ENCODE data around the gene PCNX1. TPM values are rescaled to one million over a fixed set of nuclear protein-coding genes. Genes with fewer than 3 reads are reported as not detected.
"Not testable (repeated sequence)": the region's sequence is repeated elsewhere in the genome, so short reads cannot be mapped to it uniquely, and the experiment has no call there.

Gene PCNX1
- total RNA-seq, 1 donor from 2014 or later = 155 TPM

DNA sequence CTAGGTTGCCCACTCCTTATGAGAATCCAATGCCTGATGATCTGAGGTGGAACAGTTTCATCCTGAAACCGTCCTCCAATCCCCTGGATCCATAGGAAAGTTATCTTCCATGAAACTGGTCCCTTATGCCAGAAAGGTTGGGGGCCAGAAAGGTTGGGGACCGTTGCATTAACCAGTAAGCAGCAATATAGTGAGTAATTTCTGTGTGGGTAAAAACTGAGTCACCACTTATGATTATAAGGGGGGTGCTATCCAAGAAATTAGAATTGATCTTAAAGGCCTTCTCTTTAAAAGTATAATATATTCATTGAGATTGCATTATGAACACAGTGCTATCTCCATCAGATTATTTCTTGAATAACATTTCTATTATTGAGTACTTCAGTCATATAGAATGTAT is 97.2 kb downstream of the PCNX1 start:
- no peak for DNase-seq (ENCODE audit: low spot score in 2 of 2)
- FAIRE-seq = no peak

DNA sequence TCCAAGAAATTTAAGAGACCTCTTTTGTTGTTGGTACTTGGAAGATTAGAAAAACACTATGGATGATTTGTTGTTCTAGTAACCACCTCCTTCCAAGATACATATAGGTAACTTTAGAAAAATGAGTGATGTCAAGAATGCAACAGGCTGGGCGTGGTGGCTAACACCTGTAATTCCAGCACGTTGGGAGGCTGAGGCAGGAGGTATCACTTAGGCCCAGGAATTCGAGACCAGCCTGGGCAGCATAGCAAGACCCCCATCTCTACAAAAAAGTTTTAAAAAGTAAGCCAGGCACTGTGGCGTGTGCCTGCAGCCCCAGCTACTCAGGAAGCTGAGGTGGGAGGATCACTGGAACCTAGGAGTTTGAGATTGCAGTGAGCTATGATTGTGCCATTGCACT is 97.8 kb downstream of the PCNX1 start:
- DNase-seq (ENCODE audit: low spot score in 2 of 2) (no peak), FAIRE-seq (no peak)

DNA sequence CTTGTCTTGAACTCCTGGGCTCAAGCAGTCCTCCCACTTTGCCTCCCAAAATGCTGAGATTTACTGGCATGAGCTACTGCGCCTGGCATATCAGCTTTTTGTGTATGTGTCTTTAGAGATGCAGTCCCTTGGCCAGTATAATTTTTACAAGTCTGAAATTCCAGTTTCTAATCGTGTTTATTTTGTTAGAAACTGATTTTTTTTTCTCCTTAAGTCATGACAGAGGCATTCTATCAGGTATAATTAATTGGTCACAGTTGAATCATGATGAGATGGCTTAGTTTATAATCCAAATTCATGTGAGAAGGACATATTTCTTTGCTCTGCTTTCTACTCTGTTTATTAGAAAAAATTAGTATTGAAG is 98.9 kb downstream of the PCNX1 start:
- DNase-seq (ENCODE audit: low spot score in 2 of 2) (no peak), FAIRE-seq (no peak)

DNA sequence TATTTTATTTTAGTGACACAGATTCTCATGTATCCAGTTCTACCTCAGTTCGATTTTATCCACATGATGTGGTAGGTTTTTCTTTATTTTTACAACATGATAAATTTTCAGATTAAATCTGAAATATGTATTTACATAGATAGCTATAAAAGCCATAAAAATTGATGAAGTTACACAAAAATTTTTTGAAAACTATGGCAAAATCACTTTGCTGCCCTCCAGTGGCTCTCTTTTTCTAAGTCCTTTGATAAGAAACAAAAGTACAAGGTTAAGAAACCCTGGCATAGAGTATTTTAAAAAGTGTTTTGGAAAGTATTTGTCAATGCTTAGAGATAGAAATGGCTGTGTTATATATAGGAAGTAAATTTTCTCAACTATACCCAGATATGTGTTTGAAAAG is 104.2 kb downstream of the PCNX1 start:
- FAIRE-seq (no peak), DNase-seq (ENCODE audit: low spot score in 2 of 2) (no peak)

DNA sequence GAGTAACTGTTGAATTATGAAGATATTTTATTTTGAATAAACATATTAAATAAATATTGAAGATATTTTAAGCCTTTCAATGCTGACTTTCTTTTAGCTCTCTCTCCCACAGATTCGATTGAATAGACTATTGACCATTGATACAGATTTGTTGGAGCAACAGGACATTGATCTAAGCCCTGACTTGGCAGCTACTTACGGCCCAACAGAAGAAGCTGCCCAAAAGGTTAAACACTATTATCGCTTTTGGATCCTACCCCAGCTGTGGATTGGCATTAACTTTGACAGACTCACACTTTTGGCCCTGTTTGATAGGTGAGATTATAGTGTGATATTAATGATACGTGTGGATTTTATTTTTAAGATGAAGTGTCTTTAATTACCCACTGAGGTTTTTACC is 105.6 kb downstream of the PCNX1 start:
- DNase-seq (ENCODE audit: low spot score in 2 of 2) (no peak), FAIRE-seq (no peak)

DNA sequence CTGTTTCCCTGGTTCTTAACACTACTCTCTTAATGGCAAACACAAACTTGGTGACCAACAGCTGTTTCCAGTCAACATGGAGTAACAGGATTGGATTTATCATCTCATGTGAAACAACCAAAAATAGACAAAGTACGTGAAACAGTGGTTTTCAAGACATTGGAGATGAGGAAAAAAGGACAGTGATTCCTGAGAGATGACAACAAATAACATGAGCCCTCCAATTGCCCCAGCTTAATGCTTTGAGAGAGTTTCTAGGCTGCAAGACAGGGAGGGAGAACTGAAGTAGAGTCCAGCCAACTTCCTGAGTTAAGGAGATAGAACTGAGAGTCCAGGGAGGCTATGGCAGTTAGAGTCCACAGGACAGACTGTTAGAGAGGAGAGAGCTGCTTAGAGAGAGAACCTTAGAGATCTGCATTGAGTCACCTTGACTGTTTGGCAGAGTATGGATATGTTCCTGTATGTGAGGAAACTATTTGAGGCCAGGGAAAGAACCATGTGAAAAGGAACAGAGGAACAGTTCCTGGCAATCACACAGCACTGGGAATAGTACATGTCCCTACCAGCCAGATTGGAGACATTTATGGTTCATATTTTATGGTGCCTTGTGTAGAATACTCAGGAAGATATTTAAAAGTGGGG is 106.4 kb downstream of the PCNX1 start:
- FAIRE-seq (no peak), DNase-seq (ENCODE audit: low spot score in 2 of 2) (no peak)

DNA sequence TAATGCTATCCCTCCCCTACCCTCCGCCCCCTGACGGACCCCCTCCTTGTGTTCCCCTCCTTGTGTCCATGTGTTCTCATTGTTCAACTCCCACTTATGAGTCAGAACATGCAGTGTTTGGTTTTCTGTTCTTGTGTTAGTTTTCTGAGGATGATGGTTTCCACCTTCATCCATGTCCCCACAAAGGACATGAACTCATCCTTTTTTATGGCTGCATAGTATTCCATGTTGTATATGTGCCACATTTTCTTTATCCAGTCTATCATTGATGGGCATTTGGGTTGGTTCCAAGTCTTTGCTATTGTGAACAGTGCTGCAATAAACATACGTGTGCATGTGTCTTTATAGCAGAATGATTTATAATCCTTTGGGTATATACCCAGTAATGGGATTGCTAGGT is 112.7 kb downstream of the PCNX1 start:
- not testable (repeated sequence) for DNase-seq (ENCODE audit: low spot score in 2 of 2); FAIRE-seq

DNA sequence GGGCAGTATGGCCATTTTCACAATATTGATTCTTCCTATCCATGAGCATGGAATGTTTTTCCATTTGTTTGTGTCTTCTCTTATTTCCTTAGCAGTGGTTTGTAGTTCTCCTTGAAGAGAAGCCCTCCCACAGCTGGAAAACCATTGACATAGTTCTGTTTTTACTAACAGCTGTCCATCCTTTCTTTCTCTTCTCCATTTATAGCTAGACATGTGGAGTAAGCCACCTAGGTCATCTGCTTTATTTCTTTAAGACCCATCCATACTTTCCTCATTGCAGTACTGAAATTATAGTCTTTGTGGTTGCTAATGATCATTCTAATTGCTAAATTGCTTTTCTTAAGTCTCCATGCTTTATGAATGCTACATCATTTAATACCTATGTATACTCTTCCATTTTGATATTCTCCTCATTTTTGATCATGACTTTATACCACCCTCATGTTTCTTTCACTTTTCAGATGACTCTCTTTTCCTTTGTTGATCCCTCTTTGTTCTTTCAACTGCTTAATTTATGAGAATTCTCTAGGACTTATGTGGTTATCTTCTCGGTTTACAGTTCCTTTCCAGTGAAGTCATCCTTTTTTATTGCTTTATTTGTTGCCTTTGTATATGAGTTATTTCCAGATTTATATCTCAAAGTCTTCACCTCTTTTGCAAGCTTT is 114.2 kb downstream of the PCNX1 start:
- no peak for FAIRE-seq
- no peak for DNase-seq (ENCODE audit: low spot score in 2 of 2)

DNA sequence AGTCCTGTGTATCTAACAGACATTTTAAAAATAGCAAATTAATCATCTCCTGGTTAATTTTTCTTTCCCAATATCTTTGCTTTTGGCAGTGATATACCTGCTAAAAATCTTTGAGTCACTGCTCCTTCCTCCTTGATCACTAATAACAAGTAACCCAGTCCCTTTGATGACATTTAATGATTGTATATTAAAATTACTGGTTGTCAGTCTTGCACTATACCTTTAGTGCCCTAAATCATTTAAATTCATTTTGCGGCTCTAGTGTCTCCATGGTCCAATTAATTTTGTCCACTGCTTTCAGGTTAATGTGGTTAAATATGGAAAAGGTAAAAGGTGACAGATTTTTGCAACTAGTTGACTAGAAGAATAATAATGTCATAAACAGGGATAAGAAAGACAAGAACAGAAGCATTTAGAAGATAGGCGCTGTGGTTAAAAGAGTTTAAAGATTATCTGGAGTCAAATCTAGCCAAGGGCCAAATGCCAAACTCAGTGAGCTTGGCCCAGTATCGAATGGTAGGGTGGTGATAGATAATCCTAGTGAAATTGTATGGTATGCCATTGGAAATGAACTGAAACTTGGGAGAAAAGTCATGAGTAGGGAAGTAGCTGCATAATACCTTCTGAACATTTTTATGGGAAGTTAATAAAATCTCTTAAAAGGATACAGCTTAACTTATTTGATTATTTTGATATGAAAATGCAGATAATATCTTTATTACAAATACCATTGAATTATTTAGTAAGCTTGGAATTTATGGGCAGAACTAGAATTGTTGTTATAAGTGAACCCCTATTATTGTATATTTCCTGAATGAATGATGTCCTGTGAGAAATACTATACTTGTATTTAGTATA is 115.0 kb downstream of the PCNX1 start:
- DNase-seq (ENCODE audit: low spot score in 2 of 2) (no peak), FAIRE-seq (no peak)

DNA sequence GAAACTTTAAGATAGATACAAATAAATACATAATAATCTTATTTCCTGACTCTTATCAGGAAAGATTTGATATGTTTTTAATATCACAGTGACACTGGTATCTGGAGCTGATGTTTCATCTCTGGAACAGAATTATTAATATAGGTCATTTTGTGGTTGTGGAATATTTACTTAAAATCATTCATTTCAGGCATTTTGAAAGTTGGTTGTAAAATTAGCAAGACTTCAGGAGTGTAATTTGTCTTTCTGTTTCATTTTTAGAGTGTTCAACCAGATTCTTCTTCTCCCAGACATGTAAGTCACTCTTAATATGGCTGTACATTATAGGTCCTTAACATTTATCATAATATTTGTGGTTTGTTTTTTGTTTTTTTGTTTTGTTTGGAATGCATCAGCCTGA is 115.7 kb downstream of the PCNX1 start:
- FAIRE-seq = no peak
- no peak for DNase-seq (ENCODE audit: low spot score in 2 of 2)

DNA sequence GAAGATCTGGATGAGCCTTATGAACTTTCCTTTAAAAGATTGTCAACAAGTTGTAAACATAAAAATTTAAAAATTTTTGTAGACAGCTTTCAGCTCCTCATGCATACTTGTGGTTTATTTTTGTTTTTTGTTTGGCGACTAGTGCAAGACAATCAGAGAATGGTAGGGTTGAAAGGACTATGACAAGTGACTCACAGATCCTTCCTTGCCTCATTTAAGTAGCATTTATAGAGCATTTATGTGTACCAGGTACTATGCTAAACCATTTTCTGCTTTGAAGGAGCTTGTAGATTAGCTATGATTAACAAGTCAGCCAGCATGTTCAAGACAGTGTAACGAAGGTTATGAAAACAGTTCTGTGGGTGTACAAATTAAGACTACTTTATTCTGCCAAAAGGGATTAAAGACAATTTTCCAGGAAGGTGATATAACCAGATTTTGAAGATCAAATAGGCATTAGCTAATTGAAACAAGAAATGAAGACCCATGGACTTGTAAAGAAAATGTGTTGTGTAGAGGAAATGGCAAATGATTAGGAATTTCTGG is 122.0 kb downstream of the PCNX1 start:
- FAIRE-seq (no peak), DNase-seq (ENCODE audit: low spot score in 2 of 2) (no peak)

DNA sequence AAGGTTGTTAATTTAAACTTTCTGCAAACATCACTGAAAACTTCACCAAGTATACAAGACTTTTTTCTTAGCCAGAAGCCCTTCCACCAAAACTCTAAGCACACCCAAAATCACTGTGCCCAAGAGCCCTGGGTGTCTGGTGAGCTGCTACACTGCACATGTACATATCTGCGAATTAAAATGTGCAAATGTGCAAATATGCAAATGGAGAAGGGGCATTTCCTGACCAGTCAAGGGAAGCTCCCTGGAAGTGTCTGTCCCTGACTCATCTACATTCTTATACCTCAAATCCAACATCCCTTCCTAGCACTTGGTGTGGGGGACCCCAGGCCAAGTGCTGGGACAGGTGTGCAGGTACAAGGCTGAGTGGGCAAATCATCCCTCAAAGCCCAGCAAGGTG is 123.7 kb downstream of the PCNX1 start:
- DNase-seq (ENCODE audit: low spot score in 2 of 2) (no peak), FAIRE-seq (no peak)

DNA sequence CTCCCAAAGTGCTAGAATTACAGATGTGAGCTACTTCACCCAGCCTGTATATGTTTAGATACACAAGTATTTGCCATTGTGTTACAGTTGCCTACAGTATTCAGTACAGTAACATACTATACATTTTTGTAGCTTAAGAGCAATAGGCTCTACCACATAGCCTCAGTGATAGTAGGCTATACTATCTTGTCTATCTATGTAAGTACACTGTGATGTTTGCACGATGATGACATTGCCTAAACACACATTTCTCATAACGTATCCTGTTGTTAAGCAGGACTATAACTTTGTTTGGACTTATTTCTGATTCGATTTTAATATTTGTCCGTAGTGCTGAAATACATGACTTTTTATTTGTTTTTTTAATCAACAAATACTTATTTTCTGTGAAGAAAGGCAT is 129.2 kb downstream of the PCNX1 start:
- DNase-seq (ENCODE audit: low spot score in 2 of 2) (no peak), FAIRE-seq (no peak)

DNA sequence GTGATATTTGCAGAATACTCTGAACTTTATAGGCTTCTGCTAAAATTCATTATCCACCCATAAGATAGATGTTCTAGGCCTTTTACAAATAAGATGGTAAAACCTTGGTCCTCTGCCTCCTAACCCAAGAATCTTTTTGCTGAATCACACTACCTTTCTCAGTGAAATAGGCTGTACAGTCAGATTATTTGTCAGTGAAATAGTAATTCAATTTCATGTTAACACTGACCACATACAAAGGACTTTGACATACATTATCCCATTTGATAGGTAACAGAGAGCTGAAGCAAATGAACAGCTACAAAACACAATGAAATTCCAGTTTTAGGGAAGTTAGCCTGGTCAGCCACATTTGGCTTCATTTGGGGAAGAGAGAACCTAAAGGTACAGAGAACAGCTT is 141.1 kb downstream of the PCNX1 start:
- FAIRE-seq = no peak
- no peak for DNase-seq (ENCODE audit: low spot score in 2 of 2)

DNA sequence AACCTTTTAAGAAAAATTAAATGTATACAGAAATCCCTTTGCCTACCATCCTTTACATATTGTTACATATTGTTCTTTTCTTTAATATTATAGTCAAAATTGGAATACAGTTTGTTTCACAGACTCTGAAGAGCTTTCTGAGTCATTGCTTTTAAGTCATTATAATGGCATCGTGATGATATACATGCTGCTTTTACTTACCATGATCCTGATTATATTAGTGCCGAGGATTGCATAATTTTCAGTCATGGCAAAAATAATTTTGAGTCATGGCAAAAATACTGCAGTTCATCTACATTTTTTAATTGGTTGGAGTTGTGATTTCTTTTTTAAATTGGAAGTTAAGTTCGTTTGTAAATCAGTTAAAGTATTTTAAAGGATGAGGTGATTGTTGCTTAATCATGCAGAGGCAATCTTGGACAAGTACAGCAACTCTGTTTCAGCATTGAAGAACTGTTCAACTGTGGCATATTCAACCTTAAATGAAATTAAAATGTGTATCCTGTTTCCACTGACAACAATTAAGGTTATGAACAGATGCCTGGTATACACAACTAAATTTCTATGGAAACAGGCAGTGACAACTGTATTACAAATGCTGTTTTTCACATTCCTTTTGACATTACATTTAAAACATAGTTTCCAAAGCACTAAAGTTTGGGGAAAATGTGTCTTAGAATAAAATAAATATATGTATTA is 142.3 kb downstream of the PCNX1 start:
- DNase-seq (ENCODE audit: low spot score in 2 of 2) (no peak), FAIRE-seq (no peak)

DNA sequence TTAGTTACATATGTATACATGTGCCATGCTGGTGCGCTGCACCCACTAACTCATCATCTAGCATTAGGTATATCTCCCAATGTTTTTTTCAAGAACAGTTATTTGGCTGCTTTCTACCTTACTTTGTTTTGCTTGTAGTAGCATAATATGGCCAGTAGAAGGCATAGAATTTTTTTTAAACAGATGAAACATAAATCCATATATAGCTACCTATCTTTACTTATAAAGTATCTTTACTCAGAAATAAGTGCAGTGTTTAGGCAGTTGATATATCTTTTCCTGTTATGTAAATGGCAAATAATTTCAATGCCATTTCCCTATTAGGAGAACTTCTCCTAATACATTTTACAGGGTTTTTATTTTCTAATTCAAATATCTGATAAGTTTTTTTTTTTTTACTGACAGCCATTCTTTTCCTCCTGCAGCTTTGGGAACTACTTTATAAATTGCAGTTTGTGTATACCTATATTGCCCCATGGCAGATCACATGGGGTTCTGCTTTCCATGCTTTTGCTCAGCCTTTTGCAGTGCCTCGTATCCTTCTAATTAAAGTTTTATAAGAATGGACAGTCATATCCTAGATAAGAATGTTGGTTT is 143.1 kb downstream of the PCNX1 start:
- FAIRE-seq (no peak), DNase-seq (ENCODE audit: low spot score in 2 of 2) (no peak)

DNA sequence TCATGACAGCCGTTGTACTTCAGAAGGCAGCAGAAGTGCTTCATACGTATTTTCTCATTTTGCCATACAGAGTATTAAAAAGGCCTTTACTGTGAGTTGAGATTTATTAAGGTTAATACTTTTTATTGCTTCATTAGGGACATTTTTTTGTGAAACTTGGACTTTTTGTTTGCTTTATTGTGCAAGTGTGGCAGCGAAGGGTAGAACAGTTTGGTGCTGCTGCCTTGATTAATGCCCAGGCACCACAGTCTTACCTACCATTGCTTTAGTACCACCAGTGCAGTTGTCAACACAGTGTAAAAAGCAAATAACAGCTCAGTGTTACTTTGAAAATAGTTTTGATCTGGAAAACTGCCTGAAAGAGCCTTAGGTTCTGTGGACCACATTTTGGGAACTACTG is 147.4 kb downstream of the PCNX1 start:
- FAIRE-seq (no peak), DNase-seq (ENCODE audit: low spot score in 2 of 2) (no peak)

DNA sequence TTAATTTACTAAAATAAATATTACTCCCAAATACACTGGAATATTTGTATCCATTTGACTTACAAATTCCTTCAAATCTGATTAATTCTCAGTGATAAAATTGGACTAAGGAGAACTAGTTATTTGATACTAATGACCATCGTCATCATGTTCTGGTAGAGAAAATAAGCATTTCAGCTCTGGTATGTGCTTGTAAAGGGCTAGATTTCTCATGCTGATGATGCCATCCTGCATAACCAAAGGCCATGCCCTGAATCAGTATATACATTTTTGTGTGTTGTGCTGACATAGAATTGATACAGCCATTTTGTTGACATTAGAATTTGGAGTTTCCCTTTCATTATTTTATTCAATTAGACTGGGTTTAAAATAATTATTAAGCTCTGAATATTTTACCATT is 148.9 kb downstream of the PCNX1 start:
- FAIRE-seq = no peak
- DNase-seq (ENCODE audit: low spot score in 2 of 2) = no peak

DNA sequence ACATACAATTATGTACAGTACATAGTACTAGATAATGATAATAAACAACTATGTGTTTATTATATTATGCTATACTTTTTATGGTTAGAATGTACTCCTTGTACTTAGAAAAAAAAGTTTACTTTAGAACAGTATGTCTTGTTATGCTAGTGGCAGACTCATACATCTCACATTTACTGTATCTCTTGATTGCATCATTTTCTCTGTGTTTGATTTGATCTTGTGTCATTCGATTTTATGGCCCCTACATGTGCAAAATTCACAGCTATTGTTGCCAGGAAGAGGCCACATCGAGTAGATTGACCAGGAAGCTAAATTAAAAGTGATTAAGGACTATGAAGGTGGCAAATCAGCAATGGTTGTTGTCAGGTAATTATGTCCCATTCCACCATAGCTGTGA is 153.0 kb downstream of the PCNX1 start:
- no peak for FAIRE-seq
- DNase-seq (ENCODE audit: low spot score in 2 of 2) = no peak

DNA sequence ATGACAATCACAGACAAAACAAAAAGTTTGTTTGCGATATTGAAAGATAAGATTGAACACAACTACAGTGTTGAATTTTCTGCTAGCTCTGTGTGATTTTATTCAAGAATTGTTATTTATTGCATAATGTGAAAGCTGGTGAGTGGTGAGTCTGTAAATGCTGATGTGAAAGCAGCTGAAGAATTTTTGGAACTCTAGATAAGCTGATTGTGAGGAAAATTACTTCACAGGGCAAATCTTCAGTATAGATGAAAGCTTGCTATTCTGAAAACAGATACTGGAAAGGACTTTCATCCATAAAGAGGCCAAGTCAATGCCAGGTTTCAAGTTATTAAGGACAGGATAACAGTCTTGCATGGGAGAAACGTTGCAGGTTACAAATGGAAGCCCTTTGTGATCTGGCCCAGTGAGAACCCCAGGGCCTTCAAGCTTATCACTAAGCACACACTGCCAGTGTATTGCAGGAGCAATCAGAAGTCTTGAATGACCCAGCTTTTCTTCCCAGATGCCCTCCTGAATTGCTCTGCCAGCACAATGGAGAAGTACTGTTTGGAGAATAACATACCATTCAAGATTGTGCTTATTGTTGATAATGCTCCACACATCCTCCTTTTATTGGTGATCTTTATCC is 153.7 kb downstream of the PCNX1 start:
- FAIRE-seq = no peak

More for the DNA sequence above, 153.7 kb downstream of the PCNX1 start:
- no peak for DNase-seq (ENCODE audit: low spot score in 2 of 2)
